GM19455 (cell line): ENCODE data around the gene NABP1.

Experiments used
- ATAC-seq: cut with Tn5 transposase; IDR thresholded peaks from one replicate; pipeline ENCODE4 v1.9.1; 2021; ENCODE audit not compliant: unreplicated experiment

NABP1 gene

DNA sequence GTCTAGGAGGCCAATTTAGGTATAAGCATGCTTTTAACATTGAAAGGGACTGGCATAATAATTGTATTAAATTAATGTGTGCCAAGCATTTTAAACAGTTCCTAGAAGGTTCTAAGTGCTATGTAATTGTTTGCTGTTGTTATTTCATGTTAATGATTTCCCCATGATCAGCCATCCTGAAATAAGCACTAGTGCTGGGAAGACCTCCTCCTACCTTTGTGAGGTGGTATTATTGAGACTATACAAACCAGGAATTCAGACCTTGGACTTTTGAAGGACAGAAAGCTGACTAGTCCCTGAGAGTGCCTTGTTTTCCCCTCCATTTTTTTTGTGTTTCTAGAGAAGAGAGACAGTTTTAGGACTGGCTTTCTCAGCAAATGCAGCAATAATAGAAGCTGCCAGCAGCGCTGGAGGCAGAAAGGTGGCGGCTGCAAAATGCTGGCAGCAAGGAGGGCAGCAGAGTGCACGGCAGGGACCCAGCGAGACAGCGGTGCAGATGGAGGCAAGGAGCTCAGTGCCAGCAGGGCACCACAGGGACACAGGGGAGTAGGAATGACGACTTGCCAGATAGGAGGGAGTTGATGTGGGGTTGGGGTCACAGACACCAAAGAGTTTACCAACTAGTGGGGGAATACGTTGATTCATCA lies 25.3 kb downstream of the NABP1 start:
- ATAC-seq: no peak

DNA sequence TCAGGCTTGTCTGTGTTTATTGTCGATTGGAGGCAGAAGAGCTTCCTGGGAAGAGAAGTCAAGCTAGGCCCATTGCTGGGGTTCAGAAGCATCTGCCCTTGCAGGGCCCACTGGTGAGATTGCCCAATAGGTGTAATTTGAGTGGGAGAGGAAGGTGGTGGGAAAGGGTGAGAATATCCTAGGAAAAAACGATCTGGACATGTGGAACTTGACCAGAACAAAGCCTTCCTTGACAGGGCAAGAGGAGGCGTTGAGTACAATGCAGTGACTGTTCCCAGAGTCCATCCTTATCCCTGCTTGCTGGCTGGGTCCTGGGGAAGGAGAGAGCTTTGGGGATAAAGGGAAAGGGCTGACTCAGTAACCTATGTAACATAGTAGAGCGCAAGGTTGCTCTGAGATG lies 27.1 kb downstream of the NABP1 start:
- ATAC-seq: no peak

- no peak for ATAC-seq
Observed at GRCh38 chr2:191705701-191706100, 27.8 kb downstream of the NABP1 start.

- no peak for ATAC-seq
Observed at GRCh38 chr2:191706791-191707190, 28.9 kb downstream of the NABP1 start.

DNA sequence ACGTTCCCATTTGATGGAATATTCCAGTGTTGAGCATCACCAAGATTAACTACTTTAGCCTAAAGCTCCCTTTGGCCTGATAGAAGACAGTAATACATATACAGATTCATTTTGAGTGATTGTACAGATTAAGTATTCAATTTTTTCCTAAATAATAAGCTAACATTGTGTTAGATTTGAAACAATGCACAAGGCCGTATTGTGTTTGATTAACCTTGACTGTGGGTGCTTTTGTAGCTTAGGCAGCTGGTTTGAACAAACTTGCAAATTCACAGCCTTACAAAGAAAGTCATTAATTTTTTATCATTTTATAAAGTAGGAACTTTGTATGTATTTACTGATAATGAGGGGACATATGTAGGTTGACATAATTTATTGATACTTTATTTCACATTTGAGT lies 29.6 kb downstream of the NABP1 start:
- no peak for ATAC-seq

GRCh38 chr2:191710411-191710900 lies 32.5 kb downstream of the NABP1 start:
- no peak for ATAC-seq

- ATAC-seq: no peak
Observed at GRCh38 chr2:191711621-191712020, 33.7 kb downstream of the NABP1 start.

DNA sequence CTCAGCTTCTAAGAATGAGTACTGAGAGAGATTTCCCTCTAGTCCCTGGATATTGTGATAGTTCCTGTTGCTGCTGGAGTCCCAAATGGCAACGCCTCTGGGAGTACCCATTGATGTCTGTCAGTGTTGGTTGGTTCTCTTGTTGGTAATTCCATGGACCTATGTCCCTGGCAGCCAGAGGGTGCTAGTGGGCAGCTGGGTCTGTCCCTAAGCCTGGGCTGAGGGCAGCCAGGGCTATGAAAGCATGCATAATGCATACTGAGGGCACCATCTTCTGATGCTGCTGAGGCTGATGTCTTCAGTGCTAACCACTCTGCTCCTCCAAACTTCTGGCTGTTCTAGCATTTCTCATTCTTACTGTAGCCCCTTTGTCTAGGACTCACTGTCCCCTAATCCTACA lies 35.9 kb downstream of the NABP1 start:
- no peak for ATAC-seq

DNA sequence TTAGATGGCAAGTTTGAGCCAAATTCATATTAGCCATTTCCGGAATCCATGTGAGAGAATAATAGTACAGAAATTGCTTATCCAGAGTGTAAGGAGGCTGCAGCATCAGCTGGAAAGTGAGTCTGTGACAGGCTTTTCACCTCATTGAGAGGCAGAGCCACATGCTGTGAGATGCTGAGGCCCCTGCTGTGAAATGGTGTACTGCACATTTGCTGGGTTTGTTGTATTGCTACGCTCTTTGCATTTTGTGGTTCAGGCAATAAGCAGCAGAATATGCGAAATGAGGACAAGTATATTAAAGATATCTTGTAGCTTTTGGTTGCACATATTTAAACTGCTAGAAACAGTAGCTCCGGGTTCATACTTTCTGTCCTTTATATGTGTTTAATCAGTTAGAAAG lies 37.0 kb downstream of the NABP1 start:
- no peak for ATAC-seq

- ATAC-seq: no peak
Observed at GRCh38 chr2:191715471-191715870, 37.5 kb downstream of the NABP1 start.

- no peak for ATAC-seq
Observed at GRCh38 chr2:191719261-191719660, 41.3 kb downstream of the NABP1 start.

GRCh38 chr2:191719938-191720337 lies 42.0 kb downstream of the NABP1 start:
- no peak for ATAC-seq

GRCh38 chr2:191721331-191721730 lies 43.4 kb downstream of the NABP1 start:
- no peak for ATAC-seq

- ATAC-seq: no peak
Observed at GRCh38 chr2:191724015-191724414, 46.1 kb downstream of the NABP1 start.

- no peak for ATAC-seq
Observed at GRCh38 chr2:191728750-191729624, 51.1 kb downstream of the NABP1 start.

DNA sequence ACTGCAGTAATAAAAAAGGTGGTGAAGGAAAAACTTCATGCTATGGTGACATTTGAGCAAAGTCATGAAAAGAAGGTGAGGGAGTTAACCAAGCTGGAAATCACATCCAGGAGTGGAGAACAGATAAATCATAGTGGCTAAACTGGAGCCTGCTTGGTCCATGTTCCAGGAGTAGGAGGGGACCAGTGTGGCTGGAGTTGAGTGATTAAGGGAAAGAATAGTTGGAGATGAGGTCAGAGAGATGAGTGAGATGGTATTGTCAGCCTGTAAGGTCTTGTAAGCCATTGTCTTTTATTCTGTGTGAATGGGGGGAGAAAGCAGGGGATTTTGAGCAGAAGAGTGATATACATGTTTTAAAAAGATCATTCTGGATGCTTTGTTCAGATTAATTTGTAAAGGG lies 52.3 kb downstream of the NABP1 start:
- no peak for ATAC-seq
